PC-9 (cell line): ENCODE results near the gene SNAP47. TPM values are rescaled to one million over a fixed set of nuclear protein-coding genes. Genes with fewer than 3 reads are reported as not detected.
A peak's percentile ranks its signal among the peaks of the same experiment; 100 is the strongest.

Source experiments
- BruUV-seq: library from RNA; stranded (reverse); fragments of 400-500 nt; replicated peaks from 2 replicates; lab custom pipeline; 2021; lab: Mats Ljungman, UMichigan
- CTCF ChIA-PET: fragments of 300-600 bp; sonication (Branson Sonifier 250); formaldehyde crosslinking; loops from one replicate; lab custom pipeline; 2022; ENCODE audit warnings: antibody characterized with exemption; lab: Charles Lee
- POLR2A ChIA-PET: fragments of 300-600 bp; sonication (Branson Sonifier 250); formaldehyde crosslinking; loops from one replicate; lab custom pipeline; 2022; ENCODE audit warnings: antibody characterized with exemption; ENCODE audit not compliant: unreplicated experiment; lab: Charles Lee
- DNase-seq, 2 experiments: peaks; one replicate each; pipeline versions ENCODE4 v3.0.0 to v3.0.0-alpha.2; 2015 to 2022; ENCODE audit warnings: mixed read lengths in 1 of 2
- H2AFZ ChIP-seq: fragments of 200-600 bp; sonication (generic); 2 replicates; pipeline ENCODE4 v1.8.1; 2017; ENCODE audit warnings: antibody characterized with exemption
- H3F3A ChIP-seq: fragments of 200-600 bp; sonication (generic); 2 replicates; pipeline ENCODE4 v1.8.1; 2017; ENCODE audit warnings: antibody characterized with exemption, mild to moderate bottlenecking, low read depth; ENCODE audit not compliant: insufficient read depth
- H3K27ac ChIP-seq: fragments of 200-600 bp; sonication (generic); 2 replicates; pipeline ENCODE4 v1.6.1; 2016; ENCODE audit warnings: mixed run types
- H3K27me3 ChIP-seq: fragments of 200-600 bp; sonication (generic); 2 replicates; pipeline ENCODE4 v1.6.1; 2016; ENCODE audit warnings: low read depth, mixed run types; ENCODE audit not compliant: insufficient read depth
- H3K36me3 ChIP-seq: fragments of 200-600 bp; sonication (generic); 2 replicates; pipeline ENCODE4 v1.6.1; 2016; ENCODE audit warnings: low read depth, mixed run types
- H3K4me1 ChIP-seq: fragments of 200-600 bp; sonication (generic); replicated peaks from 2 replicates; pipeline ENCODE4 v1.6.1; 2016; ENCODE audit warnings: mixed run types; ENCODE audit not compliant: insufficient read depth
- H3K4me2 ChIP-seq: fragments of 200-600 bp; sonication (generic); 2 replicates; pipeline ENCODE4 v1.6.1; 2017; ENCODE audit warnings: mixed run types
- H3K4me3 ChIP-seq: fragments of 200-600 bp; sonication (generic); 2 replicates; pipeline ENCODE4 v1.6.1; 2016; ENCODE audit warnings: mixed run types
- H3K79me2 ChIP-seq: fragments of 200-600 bp; sonication (generic); 2 replicates; pipeline ENCODE4 v1.6.1; 2017; ENCODE audit warnings: low read depth, mixed run types
- H3K9me2 ChIP-seq: fragments of 200-600 bp; sonication (generic); 2 replicates; pipeline ENCODE4 v1.8.1; 2017; ENCODE audit warnings: mild to moderate bottlenecking; ENCODE audit not compliant: insufficient read depth
- H3K9me3 ChIP-seq: fragments of 200-600 bp; sonication (generic); 2 replicates; pipeline ENCODE4 v1.8.1; 2016; ENCODE audit warnings: low read depth; ENCODE audit not compliant: insufficient read depth
- H4K20me1 ChIP-seq: fragments of 200-600 bp; sonication (generic); 2 replicates; pipeline ENCODE4 v1.8.1; 2017; ENCODE audit not compliant: insufficient read depth
- CTCF ChIP-seq: fragments of 200-600 bp; sonication (generic); conservative IDR thresholded peaks from 2 replicates; pipeline ENCODE4 v1.6.1; 2017; ENCODE audit warnings: mixed run types, antibody characterized with exemption, mild to moderate bottlenecking, moderate library complexity
- EZH2 ChIP-seq: fragments of 200-600 bp; sonication (generic); IDR thresholded peaks from 2 replicates; pipeline ENCODE4 v1.8.0; 2017; ENCODE audit warnings: antibody characterized with exemption, low read depth
- intact Hi-C: fragments of 100-400 bp; cut with micrococcal nuclease; formaldehyde crosslinking; loops from one replicate; pipeline ENCODE4 v1.10.0; 2022; ENCODE audit not compliant: unreplicated experiment
- total RNA-seq: library from RNA; stranded (reverse); gene quantifications from 2 replicates; pipeline ENCODE4 v1.2.3, GENCODE V29; 2021

Gene SNAP47
- total RNA-seq, 1 experiment from 2014 or later: 70.2 TPM

GRCh38 chr1:227805606-227806197, 70.5 kb downstream of the SNAP47 start:
- Histone ChIP-seq H4K20me1 (no peaks in the 10 kb centered on the region), H2AFZ (no peak overlapping the region), H3F3A (peaks cover 16% of the 10 kb centered on the region), H3K4me3 (no peak overlapping the region), H3K9me2 (no peaks in the 10 kb centered on the region), H3K9me3 (0 out of 2 replicates have a peak, but pooled peaks cover 1% of the 10 kb centered on the region), H3K27ac (peak overlapping the region; percentile 45), H3K79me2 (no peaks in the 10 kb centered on the region), H3K4me1 (peaks cover 20% of the 10 kb centered on the region), H3K27me3 (no peaks in the 10 kb centered on the region), H3K4me2 (peak overlapping the region; percentile 24), H3K36me3 (no peaks in the 10 kb centered on the region)
- TF ChIP-seq EZH2: no peak
- DNase-seq: peak; percentile 82 to 94
- POLR2A ChIA-PET: interaction anchor here (0.7 to 1.0 kb wide), 5 partner anchors 18 to 142 kb away, joined by 3 to 4 read pairs (median 4); partner anchors contain the start of gene WNT9A
- intact Hi-C loops: loop anchor here (1.0 kb wide), 3 partner anchors 41 to 141 kb away; no protein-coding TSS in a partner anchor
- CTCF ChIA-PET: interaction anchor here (0.8 to 1.4 kb wide), 6 partner anchors 10 to 148 kb away, joined by 4 to 12 read pairs (median 5); no protein-coding TSS in a partner anchor
- no TSS peak for BruUV-seq

GRCh38 chr1:227808566-227808965, 73.3 kb downstream of the SNAP47 start:
- H3K36me3 ChIP-seq: no peaks in the 10 kb centered on the region
- ChIA-PET CTCF (no interaction called here), POLR2A (no interaction called here)
- H3K4me1 ChIP-seq: peaks cover 20% of the 10 kb centered on the region
- no TSS peak for BruUV-seq
- TF ChIP-seq EZH2: no peak
- no peak for TF ChIP-seq CTCF
- H2AFZ ChIP-seq: no peak overlapping the region
- intact Hi-C loops: no loop called here
- H3K9me2 ChIP-seq: no peaks in the 10 kb centered on the region
- no peaks in the 10 kb centered on the region for H3K27me3 ChIP-seq
- H3F3A ChIP-seq: peaks cover 16% of the 10 kb centered on the region
- H3K4me2 ChIP-seq: no peak overlapping the region
- no peaks in the 10 kb centered on the region for H4K20me1 ChIP-seq
- no peak overlapping the region for H3K27ac ChIP-seq
- H3K9me3 ChIP-seq: 0 out of 2 replicates have a peak, but pooled peaks cover 6% of the 10 kb centered on the region
- H3K79me2 ChIP-seq: no peaks in the 10 kb centered on the region
- no peak for DNase-seq
- no peak overlapping the region for H3K4me3 ChIP-seq

- H3K36me3 ChIP-seq: no peaks in the 10 kb centered on the region
These were observed 73.8 kb downstream of the SNAP47 start for GRCh38 chr1:227809026-227809425.

More at GRCh38 chr1:227809026-227809425, 73.8 kb downstream of the SNAP47 start:
- H3K4me1 ChIP-seq: peaks cover 20% of the 10 kb centered on the region
- ChIA-PET POLR2A (no interaction called here), CTCF (no interaction called here)
- no TSS peak for BruUV-seq
- no peaks in the 10 kb centered on the region for H3K9me2 ChIP-seq
- no peak overlapping the region for H3K4me3 ChIP-seq
- no peak for DNase-seq
- no peak overlapping the region for H2AFZ ChIP-seq
- H3K9me3 ChIP-seq: peaks cover 6% of the 10 kb centered on the region; the same call in 1 of the 2 replicates
- H3K27ac ChIP-seq: no peak overlapping the region
- H3K79me2 ChIP-seq: no peaks in the 10 kb centered on the region
- H4K20me1 ChIP-seq: no peaks in the 10 kb centered on the region
- no peak for TF ChIP-seq EZH2
- no peak for TF ChIP-seq CTCF
- H3K4me2 ChIP-seq: no peak overlapping the region
- H3K27me3 ChIP-seq: no peaks in the 10 kb centered on the region
- H3F3A ChIP-seq: peaks cover 16% of the 10 kb centered on the region
- intact Hi-C loops: no loop called here
